HG03442 (cell line): ENCODE measurements around the gene KLC3.

Experiments used
- ATAC-seq: cut with Tn5 transposase; IDR thresholded peaks from one replicate; pipeline ENCODE4 v1.9.1; 2021; ENCODE audit warnings: mild to moderate bottlenecking, moderate library complexity; ENCODE audit not compliant: unreplicated experiment

KLC3 gene

GRCh38 chr19:45348367-45349125 lies 8.0 kb downstream of the KLC3 start:
- no peak for ATAC-seq

- no peak for ATAC-seq
Observed at GRCh38 chr19:45349126-45349415, 8.5 kb downstream of the KLC3 start.

DNA sequence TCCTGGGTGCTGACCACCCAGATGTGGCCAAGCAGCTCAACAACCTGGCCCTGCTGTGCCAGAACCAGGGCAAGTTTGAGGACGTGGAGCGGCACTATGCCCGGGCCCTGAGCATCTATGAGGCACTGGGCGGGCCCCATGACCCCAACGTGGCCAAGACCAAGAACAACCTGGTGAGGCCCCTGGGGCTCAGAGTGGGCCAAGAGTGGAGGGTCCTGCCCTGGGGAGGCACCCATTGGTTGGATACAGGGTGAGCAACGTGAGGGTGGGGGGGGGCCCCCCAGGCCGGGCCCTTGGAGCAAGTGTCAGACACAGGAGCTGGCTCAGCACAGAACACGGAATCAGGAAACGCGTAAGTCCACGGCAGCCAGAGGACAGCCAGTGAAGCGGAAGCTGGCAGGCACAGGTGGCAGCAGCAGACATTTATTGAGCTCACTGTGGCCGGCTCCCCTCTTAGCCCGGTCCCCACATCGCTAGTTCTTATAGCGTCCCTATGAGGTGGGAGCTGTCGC lies 8.9 kb downstream of the KLC3 start:
- no peak for ATAC-seq

DNA sequence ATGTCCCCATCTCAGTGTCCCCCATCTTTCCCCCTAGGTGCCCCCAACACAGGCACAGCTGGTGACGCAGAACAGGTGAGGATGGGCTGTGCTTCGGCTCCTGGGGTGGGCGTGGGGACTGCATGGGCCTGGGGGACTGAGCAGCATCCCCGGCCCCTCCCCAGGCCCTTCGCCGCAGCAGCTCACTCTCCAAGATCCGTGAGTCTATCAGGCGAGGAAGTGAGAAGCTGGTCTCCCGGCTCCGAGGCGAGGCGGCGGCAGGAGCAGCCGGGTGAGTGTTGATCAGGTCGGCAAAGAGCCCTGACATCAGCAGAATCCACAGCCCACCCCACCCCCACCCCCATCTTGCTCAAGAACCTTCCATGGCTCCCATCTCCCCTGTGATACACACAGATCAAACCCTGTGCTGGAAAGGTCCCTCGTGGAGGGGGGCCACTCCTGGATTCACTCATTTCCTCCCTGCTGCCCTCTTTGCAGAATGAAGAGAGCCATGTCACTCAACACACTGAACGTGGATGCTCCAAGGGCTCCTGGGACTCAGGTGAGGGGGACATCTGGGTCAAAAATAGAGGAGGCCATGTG lies 10.0 kb downstream of the KLC3 start:
- no peak for ATAC-seq

DNA sequence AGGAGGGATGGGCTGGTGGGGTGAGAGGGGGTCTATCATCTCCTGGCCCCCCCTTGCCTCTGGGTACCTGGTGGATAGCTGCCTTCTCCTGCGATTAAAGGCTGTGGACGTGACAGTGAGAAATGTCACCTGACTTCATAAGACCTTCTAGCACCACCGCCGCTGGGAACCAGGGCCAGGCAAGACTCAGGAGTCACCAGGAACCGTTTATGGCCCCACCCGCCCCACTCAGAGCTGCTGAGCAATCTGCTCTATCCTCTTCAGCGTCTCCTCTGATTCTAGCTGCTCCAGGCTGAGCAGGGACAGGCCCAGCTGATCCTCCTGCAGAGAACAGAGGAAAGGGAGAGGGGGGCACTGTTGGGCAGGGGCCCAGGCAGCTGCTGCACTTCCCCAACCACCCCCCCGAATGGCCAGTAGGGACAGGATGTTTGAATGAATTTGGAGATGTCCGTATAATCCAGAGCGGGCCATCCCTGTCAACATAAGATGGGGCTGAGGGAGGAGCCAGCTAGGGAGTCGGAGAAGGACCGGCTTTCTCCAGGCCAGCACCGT lies 10.9 kb downstream of the KLC3 start:
- no peak for ATAC-seq

- no peak for ATAC-seq
Observed at GRCh38 chr19:45352062-45352461, 11.5 kb downstream of the KLC3 start.

- no peak for ATAC-seq
Observed at GRCh38 chr19:45352471-45352870, 11.9 kb downstream of the KLC3 start.

DNA sequence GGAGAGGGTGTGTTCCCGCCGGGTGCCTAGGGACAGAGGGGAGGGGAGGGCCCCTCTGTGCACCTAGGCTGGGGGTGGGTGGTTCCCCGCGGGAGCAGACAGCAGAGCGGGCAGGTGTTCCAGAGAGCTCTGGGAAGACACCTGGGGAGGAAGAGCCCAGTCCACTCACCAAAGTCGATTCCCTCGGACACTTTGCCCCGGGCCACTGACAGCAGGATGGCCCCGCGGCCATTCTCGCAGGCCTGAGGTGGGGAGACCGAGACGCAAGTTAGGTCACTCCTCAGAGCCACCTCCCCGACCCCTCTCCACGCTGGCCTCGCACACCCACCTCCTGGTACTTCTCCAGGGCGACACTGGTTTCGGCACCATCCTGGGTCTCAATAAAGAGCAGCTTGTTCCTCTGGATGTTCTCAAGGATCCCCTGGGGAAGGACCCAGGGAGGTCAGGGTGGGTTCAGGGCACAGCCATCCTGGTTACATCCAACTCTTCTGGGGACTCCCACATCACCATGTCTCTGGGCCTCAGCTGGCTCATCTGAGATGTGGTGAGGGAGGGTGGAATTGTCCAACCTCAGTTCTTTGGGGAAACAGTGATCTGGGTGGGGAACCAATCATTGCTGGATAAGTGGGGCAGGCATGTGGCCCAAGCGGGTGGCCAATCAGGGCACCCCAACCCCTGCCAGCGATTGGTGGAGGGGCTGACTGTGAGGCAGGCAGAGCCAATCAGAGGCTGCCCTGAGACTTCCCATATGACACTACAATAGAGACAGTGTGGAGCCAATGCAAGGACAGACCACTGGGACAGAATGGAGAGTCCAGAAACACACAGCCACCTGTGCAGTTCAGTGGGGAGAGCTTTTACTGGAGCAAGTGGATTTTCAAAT lies 12.6 kb downstream of the KLC3 start:
- no peak for ATAC-seq

DNA sequence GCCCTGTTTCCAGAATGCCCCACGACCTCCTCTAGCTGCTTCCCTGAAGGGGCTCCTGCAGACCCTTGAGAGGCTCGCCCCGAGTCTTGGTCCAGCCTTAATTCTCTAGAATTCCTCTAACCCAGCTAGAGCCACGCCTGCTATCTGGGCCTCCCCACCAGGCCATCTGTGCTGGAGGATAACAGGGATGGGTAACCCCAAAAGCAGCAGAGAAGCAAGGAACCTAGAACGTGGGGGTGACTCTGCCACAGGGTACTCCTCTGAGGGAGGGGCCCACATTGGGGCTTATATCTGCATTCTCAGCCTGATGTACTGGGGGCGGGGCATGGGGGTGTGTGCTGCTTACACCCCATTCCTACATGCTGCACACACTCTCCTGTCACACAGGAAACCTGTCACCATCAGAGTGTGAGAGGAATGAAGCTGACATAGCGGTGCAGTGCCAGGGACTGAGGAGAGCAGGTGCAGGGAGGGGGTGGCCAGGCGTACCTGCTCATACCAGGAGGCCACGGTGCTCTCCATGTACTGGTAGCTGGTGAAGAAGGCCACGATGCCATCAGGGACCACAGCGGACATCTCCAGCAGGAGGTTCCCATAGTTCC lies 13.8 kb downstream of the KLC3 start:
- no peak for ATAC-seq

DNA sequence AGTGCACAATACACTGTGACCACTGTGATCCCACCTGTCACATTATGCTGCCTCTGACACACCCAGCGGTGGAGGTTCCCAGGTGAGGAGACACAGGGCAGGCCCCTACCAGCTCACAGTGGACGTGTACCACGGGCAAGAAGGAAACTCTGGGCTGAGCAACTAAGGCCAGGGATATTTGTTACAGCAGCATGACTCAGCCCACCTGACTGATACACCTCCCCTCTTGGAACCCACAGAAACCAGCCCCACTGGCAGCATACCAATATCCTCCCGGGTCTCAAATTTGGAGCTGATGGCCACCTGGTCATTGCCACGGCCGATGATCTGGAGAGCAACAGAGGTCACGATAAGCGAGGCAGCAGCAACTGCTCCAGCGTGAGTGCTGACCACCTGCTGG lies 14.9 kb downstream of the KLC3 start:
- ATAC-seq = no peak

DNA sequence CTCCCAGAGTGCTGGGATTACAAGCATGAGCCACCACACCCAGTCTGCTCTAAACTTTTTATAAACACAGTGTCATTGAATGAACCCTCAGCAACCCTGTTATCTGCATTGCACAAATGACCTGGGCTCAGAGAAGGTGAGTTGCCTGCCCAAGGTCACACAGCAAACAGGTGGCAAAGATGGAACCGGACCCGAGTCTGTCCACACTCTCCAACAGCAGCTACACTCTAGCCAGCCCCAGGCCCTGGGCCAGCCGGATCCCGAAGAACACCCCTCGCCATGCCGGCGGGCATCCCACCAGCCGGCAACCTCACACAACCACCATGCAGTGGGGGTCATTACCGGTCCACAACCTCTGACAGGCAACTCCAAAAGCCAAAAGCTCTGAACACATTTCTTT lies 15.4 kb downstream of the KLC3 start:
- no peak for ATAC-seq

DNA sequence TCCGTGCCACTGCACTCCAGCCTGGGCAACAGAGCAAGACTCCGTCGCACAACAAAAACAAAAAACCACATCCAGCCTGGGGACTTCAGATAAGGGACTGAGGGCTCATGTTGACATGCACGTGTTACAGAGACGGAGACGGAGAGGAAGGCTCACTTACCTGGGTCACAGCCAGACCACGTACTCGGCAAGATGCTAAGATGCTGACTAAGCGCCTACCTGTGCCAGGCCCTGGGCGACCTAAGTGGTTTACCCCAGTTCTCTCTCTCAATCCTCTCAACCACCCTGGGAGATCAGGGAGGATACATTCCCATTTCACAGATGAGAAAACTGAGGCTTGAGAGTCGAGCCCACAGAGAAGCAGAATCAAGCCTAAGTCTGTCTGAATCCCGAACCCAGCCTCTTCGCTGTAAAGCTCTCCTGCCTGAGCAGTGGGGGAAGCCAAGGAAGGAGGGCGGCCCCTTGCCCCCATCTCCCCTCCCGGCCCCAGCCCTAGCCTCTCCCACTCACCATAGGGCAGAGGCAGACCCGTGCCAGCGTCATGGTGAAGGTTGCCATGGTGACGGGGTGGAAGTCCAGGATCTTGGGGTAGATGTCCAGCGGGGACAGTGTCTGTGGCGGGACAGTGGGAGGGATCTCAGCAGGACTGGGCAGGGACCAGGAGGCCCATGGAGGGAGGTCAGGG lies 16.4 kb downstream of the KLC3 start:
- no peak for ATAC-seq

GRCh38 chr19:45357445-45357783 lies 16.9 kb downstream of the KLC3 start:
- ATAC-seq = no peak

- no peak for ATAC-seq
Observed at GRCh38 chr19:45358213-45358792, 17.8 kb downstream of the KLC3 start.

GRCh38 chr19:45361608-45362007 lies 21.1 kb downstream of the KLC3 start:
- no peak for ATAC-seq

DNA sequence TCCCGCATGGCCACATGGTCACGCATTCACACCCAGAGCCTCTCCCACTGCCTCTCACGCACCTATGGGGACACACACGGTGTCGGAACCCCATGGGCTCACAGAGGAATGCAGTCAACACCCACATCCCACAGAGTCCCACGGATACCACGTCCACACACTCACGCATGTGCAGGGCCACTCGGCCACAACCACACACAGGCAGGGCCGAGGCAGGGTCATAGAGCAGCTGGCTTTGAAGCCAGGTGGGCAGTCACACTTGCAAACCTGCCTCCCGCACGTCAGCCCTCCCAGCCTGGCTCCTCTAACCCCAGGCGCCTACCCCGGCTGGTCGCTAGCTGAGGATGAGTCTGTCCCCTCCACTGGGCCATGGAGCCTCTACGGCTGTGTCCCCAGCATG lies 21.7 kb downstream of the KLC3 start:
- no peak for ATAC-seq

- no peak for ATAC-seq
Observed at GRCh38 chr19:45363861-45364459, 23.4 kb downstream of the KLC3 start.

DNA sequence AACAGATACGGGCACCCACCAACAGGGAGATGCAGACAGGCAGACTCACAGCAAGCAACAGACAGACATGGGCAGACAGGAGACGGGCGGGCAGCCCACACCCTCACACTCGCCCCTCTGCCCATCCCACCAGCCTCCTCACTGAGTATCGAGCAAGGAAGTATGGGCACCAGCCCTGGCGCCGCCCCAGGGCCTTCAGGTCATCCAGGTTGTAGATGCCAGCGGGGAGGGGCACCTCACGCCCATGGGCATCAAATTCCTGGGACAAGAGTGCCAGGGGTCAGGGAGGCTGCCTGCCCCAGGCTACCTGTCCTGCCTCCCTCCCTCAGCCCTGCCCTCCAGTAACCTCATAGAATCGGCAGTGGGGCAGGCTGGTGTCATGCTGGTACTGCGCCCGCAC lies 24.1 kb downstream of the KLC3 start:
- no peak for ATAC-seq

DNA sequence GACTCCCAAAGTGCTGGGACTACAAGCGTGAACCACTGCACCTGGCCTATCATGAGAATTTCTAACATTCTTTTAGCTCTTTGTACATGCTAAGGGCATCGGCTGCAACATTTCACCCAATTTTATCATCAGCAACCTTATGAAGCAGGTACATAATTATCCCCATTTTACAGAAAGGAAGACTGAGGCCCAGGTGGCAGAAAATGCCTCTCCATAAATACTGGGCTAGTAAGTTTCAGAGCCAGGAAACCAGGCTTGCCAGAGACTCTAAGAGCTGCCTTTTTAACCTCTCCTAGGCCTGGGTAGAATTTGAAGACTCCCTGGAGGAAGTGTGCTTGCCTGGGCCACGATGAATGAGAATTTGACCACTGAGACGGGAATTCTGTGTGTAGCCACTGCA lies 27.6 kb downstream of the KLC3 start:
- no peak for ATAC-seq

GRCh38 chr19:45368737-45369340 lies 28.3 kb downstream of the KLC3 start:
- no peak for ATAC-seq
